Measurements from ENCODE around the gene CACNB2. TPM values are rescaled to one million over a fixed set of nuclear protein-coding genes. Genes with fewer than 3 reads are reported as not detected.

CACNB2 gene
- total and polyA plus RNA-seq, 10 of the 15 experiments (the other 5 are each of a cell fraction or from before 2014, with no cell fraction given), result 0.62 to 8.1 (median 1.2) TPM

GRCh38 chr10:18094332-18094731 lies 45.9 kb upstream of the CACNB2 start:
- Histone ChIP-seq H3K27me3 (replicated peaks in 1 of 2; ENCODE audit: control insufficient read depth in 2 of 2, insufficient read depth in 2 of 2, low read length in 1 of 2) (no peaks in the 10 kb centered on the region), H3K4me3 (no peak overlapping the region), H3K4me2 (ENCODE audit: control insufficient read depth, insufficient read depth) (no peak overlapping the region), H3K36me3 (ENCODE audit: control insufficient read depth in 2 of 2, insufficient read depth in 2 of 2, low read length in 1 of 2) (no peaks in the 10 kb centered on the region), H3K9ac (ENCODE audit: control insufficient read depth, insufficient read depth, low read length) (no peak overlapping the region), H2AFZ (ENCODE audit: control insufficient read depth, low read depth, low read length) (no peak overlapping the region), H4K20me1 (ENCODE audit: control insufficient read depth, insufficient read depth) (no peaks in the 10 kb centered on the region), H3K4me1 (ENCODE audit: control insufficient read depth, insufficient read depth, low read length) (no peaks in the 10 kb centered on the region), H3K27ac (ENCODE audit: control insufficient read depth, insufficient read depth) (no peak overlapping the region), H3K9me3 (replicated peaks; ENCODE audit: control insufficient read depth, insufficient read depth, low read length) (no peaks in the 10 kb centered on the region), H3K79me2 (ENCODE audit: control insufficient read depth, insufficient read depth, low read length) (no peaks in the 10 kb centered on the region)
- ChIA-PET POLR2A (no interaction called here), SMC1A (ENCODE audit: uncharacterized antibody, unreplicated experiment) (no interaction called here), CTCF (interaction anchor here (1.1 kb wide), 1 partner anchor 9 kb away, joined by 3 read pairs; no protein-coding TSS in a partner anchor), RAD21 (ENCODE audit: unreplicated experiment) (no interaction called here)
- no TSS peak for BruUV-seq (replicated peaks)
- DNase-seq (ENCODE audit: low read depth, low spot score) (no peak), ATAC-seq (no peak), FAIRE-seq (no peak)
- 30% methylated on average over 4 of the region's 4 CpGs for WGBS (ENCODE audit: insufficient coverage, insufficient replicate concordance, low lambda C conversion rate, missing lambda C conversion rate)
- intact Hi-C loops (cut with micrococcal nuclease; ENCODE audit: unreplicated experiment) (no loop called here), in situ Hi-C loops (cut with MboI) (no loop called here)
- TF ChIP-seq USF2 (IDR thresholded peaks at IDR 0.05; ENCODE audit: borderline replicate concordance, low read depth, low read length), result no peak
- TF ChIP-seq SPI1 (IDR thresholded peaks at IDR 0.05; ENCODE audit: borderline replicate concordance, insufficient read depth, low read depth, low read length), result no peak
- no peak for TF ChIP-seq ZBTB33 (IDR thresholded peaks at IDR 0.05)
- no peak for TF ChIP-seq PAX5 (IDR thresholded peaks at IDR 0.05; ENCODE audit: borderline replicate concordance, low read depth, low read length)
- TF ChIP-seq CBX5 (IDR thresholded peaks at IDR 0.05; ENCODE audit: low read depth), result no peak
- TF ChIP-seq NRF1 (conservative IDR thresholded peaks at IDR 0.05; ENCODE audit: low read depth, low read length), result no peak
- no peak for TF ChIP-seq LARP7 (IDR thresholded peaks at IDR 0.05)
- no peak for TF ChIP-seq CHD2 (IDR thresholded peaks at IDR 0.05; ENCODE audit: borderline replicate concordance, low read depth, low read length)
- TF ChIP-seq KDM1A (IDR thresholded peaks at IDR 0.05; ENCODE audit: borderline replicate concordance), result no peak
- TF ChIP-seq CHD4 (IDR thresholded peaks at IDR 0.05), result no peak
- no peak for TF ChIP-seq POLR2AphosphoS2 (IDR thresholded peaks at IDR 0.05; ENCODE audit: low read depth, low read length)
- TF ChIP-seq, protein P1, sequence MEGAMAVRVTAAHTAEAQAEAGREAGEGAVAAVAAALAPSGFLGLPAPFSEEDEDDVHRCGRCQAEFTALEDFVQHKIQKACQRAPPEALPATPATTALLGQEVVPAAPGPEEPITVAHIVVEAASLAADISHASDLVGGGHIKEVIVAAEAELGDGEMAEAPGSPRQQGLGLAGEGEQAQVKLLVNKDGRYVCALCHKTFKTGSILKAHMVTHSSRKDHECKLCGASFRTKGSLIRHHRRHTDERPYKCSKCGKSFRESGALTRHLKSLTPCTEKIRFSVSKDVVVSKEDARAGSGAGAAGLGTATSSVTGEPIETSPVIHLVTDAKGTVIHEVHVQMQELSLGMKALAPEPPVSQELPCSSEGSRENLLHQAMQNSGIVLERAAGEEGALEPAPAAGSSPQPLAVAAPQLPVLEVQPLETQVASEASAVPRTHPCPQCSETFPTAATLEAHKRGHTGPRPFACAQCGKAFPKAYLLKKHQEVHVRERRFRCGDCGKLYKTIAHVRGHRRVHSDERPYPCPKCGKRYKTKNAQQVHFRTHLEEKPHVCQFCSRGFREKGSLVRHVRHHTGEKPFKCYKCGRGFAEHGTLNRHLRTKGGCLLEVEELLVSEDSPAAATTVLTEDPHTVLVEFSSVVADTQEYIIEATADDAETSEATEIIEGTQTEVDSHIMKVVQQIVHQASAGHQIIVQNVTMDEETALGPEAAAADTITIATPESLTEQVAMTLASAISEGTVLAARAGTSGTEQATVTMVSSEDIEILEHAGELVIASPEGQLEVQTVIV (IDR thresholded peaks at IDR 0.05; ENCODE audit: borderline replicate concordance, partially characterized antibody), result no peak
- no peak for TF ChIP-seq GABPA (IDR thresholded peaks at IDR 0.05; ENCODE audit: low read depth)

Data from GM12878 (cell line).